Measurements from ENCODE around the gene DDAH1.

DNA sequence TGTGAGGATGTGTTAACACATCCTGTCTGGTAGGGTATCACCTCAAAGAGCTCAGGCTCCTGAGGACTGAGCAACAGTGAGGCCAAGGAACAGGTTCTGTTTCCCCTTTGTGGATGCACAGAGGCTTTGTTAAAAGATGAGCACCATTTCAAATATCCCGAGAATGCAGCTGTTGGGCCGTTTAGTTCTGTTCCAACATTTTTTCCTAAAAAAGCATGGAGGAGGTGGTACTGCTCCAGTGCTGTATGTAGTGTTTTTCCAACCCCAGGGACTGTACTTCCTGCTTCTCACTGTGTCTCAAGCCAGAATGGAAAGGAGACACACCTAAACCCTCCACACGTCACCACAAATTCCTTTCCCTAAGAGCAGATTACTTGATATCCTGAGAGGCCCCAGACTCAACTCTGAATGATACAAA is 134.7 kb downstream of the DDAH1 start:
- TF ChIP-seq, protein P1, sequence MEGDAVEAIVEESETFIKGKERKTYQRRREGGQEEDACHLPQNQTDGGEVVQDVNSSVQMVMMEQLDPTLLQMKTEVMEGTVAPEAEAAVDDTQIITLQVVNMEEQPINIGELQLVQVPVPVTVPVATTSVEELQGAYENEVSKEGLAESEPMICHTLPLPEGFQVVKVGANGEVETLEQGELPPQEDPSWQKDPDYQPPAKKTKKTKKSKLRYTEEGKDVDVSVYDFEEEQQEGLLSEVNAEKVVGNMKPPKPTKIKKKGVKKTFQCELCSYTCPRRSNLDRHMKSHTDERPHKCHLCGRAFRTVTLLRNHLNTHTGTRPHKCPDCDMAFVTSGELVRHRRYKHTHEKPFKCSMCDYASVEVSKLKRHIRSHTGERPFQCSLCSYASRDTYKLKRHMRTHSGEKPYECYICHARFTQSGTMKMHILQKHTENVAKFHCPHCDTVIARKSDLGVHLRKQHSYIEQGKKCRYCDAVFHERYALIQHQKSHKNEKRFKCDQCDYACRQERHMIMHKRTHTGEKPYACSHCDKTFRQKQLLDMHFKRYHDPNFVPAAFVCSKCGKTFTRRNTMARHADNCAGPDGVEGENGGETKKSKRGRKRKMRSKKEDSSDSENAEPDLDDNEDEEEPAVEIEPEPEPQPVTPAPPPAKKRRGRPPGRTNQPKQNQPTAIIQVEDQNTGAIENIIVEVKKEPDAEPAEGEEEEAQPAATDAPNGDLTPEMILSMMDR (IDR thresholded peaks at IDR 0.05): no peak
- no peak for TF ChIP-seq POLR2A (IDR thresholded peaks at IDR 0.05)
